Measurements from ENCODE around the gene ABCA9.
"Not testable (repeated sequence)": the region's sequence is repeated elsewhere in the genome, so short reads cannot be mapped to it uniquely, and the experiment has no call there.

The ABCA9 gene

DNA sequence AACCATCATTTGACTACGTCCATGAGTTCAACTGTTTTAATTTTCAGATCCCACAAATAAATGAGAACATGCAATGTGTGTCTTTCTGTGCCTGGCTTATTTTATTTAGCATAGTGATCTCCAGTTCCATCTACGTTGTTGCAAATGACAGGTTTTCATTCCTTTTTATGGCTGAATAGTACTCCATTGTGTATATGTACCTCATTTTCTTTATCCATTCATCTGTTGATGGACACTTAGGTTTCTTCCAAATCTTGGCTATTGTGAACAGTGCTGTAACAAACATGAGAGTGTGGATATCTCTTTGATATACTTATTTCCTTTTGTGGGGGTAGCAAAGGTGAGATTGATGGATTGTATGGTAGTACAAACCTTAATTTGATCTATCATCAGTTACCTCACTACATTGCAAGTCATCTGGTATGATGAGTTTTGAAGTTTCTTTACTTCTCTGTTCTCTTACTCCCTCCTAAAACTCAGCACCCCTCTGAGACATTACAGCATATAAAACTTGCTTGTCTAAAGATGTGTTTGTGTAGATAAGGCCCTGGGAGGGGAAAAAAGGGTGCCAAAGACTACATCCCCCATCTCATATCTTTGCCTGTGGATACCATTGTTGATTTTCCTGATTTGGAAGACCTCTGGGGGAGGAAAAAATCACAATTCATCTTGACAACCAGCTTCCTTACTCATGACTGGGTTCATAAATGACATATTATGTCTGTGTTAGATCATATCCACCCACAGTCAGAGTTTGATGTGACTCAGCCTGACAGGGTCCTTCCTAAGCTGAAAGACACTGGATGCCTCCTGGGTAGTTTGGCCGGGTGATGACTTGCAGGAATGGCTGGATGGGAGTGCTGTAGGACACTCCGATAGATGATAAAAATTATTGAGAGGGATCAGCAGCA is 47.6 kb downstream of the ABCA9 start:
- no peak for DNase-seq (ENCODE audit: extremely low spot score)
- POLR2A ChIA-PET: no interaction called here
- TF ChIP-seq, protein P1, sequence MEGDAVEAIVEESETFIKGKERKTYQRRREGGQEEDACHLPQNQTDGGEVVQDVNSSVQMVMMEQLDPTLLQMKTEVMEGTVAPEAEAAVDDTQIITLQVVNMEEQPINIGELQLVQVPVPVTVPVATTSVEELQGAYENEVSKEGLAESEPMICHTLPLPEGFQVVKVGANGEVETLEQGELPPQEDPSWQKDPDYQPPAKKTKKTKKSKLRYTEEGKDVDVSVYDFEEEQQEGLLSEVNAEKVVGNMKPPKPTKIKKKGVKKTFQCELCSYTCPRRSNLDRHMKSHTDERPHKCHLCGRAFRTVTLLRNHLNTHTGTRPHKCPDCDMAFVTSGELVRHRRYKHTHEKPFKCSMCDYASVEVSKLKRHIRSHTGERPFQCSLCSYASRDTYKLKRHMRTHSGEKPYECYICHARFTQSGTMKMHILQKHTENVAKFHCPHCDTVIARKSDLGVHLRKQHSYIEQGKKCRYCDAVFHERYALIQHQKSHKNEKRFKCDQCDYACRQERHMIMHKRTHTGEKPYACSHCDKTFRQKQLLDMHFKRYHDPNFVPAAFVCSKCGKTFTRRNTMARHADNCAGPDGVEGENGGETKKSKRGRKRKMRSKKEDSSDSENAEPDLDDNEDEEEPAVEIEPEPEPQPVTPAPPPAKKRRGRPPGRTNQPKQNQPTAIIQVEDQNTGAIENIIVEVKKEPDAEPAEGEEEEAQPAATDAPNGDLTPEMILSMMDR (IDR thresholded peaks at IDR 0.05; ENCODE audit: control extremely low read depth, extremely low read depth, low read depth, missing control alignments): no peak
- CTCF ChIA-PET: no interaction called here

DNA sequence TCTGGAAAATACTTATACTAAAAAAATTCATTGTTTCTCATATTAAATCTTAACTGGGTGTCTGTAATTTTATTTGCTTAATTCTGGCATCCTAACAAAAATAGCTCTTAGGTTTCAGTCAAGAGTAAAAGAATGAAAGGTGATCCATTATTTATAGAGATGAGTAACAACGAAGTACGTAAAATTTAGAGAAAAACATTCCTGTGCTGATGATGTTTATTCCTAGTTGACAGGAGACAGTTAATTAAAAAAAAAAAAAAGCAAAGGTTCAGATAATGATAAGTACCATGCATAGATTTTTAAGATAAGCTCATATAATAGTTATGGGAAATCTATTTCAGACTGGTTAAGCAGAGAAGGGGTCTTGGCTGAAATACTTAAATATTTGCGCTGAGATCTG is 50.8 kb downstream of the ABCA9 start:
- ChIA-PET POLR2A (no interaction called here), CTCF (interaction anchor here (1.2 kb wide), 1 partner anchor 9 kb away, joined by 4 read pairs; no protein-coding TSS in a partner anchor)
- TF ChIP-seq, protein P1 (IDR thresholded peaks at IDR 0.05; ENCODE audit: control extremely low read depth, extremely low read depth, low read depth, missing control alignments): no peak
- DNase-seq (ENCODE audit: extremely low spot score): no peak

DNA sequence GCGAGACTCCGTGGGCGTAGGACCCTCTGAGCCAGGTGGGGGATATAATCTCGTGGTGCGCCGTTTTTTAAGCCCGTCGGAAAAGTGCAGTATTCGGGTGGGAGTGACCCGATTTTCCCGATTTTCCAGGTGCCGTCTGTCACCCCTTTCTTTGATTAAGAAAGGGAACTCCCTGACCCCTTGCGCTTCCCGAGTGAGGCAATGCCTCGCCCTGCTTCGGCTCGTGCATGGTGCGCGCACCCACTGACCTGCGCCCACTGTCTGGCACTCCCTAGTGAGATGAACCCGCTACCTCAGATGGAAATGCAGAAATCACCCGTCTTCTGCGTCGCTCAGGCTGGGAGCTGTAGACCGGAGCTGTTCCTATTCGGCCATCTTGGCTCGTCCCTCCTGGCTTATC is 56.0 kb downstream of the ABCA9 start:
- CTCF ChIA-PET; POLR2A ChIA-PET; DNase-seq (ENCODE audit: extremely low spot score): not testable (repeated sequence)

DNA sequence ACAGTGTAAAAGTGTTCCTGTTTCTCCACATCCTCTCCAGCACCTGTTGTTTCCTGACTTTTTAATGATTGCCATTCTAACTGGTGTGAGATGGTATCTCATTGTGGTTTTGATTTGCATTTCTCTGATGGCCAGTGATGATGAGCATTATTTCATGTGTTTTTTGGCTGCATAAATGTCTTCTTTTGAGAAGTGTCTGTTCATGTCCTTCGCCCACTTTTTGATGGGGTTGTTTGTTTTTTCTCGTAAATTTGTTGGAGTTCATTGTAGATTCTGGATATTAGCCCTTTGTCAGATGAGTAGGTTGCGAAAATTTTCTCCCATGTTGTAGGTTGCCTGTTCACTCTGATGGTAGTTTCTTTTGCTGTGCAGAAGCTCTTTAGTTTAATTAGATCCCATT is 61.0 kb downstream of the ABCA9 start:
- POLR2A ChIA-PET; CTCF ChIA-PET; DNase-seq (ENCODE audit: extremely low spot score): not testable (repeated sequence)

DNA sequence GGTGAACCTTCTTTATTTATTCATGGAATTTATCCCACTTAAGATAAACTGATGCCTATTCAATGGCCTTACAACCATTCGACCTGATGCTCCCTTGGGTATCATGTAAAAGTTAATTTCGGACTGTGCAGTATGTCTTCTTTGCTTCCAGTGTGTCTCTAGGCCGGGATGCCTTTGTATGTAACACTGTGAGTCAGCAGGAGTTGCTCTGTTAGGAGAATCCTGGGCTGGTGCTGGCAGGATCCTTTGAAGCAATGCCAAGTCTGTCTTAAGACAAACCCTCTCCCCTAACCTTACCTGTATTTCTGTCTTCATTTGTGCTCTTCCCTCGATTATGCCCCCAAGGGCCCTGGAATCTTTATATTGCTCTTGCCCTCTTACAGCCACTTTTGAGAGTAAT is 67.6 kb downstream of the ABCA9 start:
- DNase-seq (ENCODE audit: extremely low spot score): no peak
- POLR2A ChIA-PET: no interaction called here
- CTCF ChIA-PET: no interaction called here
- TF ChIP-seq, protein P1 (IDR thresholded peaks at IDR 0.05; ENCODE audit: control extremely low read depth, extremely low read depth, low read depth, missing control alignments): no peak

DNA sequence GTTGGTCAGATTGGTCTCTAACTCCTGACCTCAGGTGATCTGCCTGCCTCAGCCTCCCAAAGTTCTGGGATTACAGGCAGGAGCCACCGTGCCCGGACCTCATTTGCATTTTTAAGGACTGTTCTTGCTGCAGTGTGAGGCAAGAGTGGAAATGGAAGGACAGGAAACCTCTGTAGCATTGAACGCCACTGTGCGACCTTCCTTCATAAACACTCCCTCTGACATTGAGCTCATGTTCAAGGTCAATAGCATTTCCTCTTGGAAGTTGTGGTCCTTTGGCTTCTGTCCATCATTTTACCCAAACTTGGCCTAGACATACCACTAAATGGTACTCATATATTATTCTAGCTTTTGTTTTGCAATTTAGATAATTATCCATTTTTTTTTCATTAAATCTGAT is 72.8 kb downstream of the ABCA9 start:
- ChIA-PET CTCF (no interaction called here), POLR2A (no interaction called here)
- DNase-seq (ENCODE audit: extremely low spot score): no peak
- TF ChIP-seq, protein P1 (IDR thresholded peaks at IDR 0.05; ENCODE audit: control extremely low read depth, extremely low read depth, low read depth, missing control alignments): no peak

DNA sequence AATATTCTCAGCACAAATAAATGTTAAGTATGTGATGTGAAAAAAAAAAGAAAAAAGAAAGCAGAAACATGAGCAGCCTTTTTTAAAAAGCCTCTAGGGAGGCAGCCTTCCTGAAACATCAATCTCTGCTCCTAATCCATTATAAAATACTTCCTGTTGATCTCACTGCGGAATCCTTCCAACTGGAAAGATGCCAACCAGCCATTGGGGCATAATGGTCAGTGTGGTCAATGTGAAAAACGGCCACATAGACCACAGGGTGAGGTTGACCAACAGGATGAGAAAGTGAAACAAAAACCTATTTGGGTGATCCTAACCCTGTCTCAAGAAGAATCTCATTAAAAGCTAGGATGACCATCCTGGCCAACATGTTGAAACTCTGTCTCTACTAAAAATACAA is 79.4 kb downstream of the ABCA9 start:
- no peak for DNase-seq (ENCODE audit: extremely low spot score)
- TF ChIP-seq, protein P1 (IDR thresholded peaks at IDR 0.05; ENCODE audit: control extremely low read depth, extremely low read depth, low read depth, missing control alignments): no peak
- CTCF ChIA-PET: interaction anchor here (0.7 kb wide), 1 partner anchor 11 kb away, joined by 4 read pairs; no protein-coding TSS in a partner anchor
- POLR2A ChIA-PET: interaction anchor here (0.7 kb wide), 1 partner anchor 66 kb away, joined by 7 read pairs; no protein-coding TSS in a partner anchor
